HEK293 (cell line): Measurements from ENCODE around the gene ZNF783.

ENCODE experiments used
- CTCF ChIA-PET: fragments of 350-600 bp; formaldehyde crosslinking; extraction: SDS; loops from one replicate; lab custom pipeline; 2021; ENCODE audit warnings: antibody characterized with exemption; lab: Yijun Ruan, JAX
- POLR2A ChIA-PET: fragments of 300-600 bp; formaldehyde crosslinking; extraction: SDS; loops from one replicate; lab custom pipeline; 2020; ENCODE audit warnings: antibody characterized with exemption, inconsistent platforms; lab: Yijun Ruan, JAX
- H3K27ac ChIP-seq: fragments of 200-500 bp; sonication (Bioruptor generic); 2 replicates; pipeline ENCODE4 v1.5.1; 2014; ENCODE audit warnings: low read depth, low read length, control low read depth, inconsistent platforms; ENCODE audit errors: extremely low read depth
- H3K36me3 ChIP-seq, 2 experiments: fragments of 200-500 bp in 1 of 2; sonication (Bioruptor generic) in 1 of 2; 1 replicate in 1 of 2; 2 replicates in 1 of 2; pipeline ENCODE4 v1.5.1; 2014 to 2017; ENCODE audit warnings: inconsistent platforms in 2 of 2, low read length in 2 of 2; ENCODE audit not compliant: control insufficient read depth in 2 of 2, insufficient read depth in 1 of 2
- H3K4me1 ChIP-seq: fragments of 200-500 bp; sonication (Bioruptor generic); 2 replicates; pipeline ENCODE4 v1.5.1; 2014; ENCODE audit warnings: mild to moderate bottlenecking, low read length, inconsistent platforms; ENCODE audit not compliant: control insufficient read depth, insufficient read depth
- H3K4me3 ChIP-seq: 2 replicates; pipeline ENCODE4 v1.5.1; 2011; ENCODE audit warnings: low read depth, mild to moderate bottlenecking, control low read depth, low read length, moderate library complexity
- H3K9me3 ChIP-seq: fragments of 200-500 bp; sonication (Bioruptor generic); 2 replicates; pipeline ENCODE4 v1.5.1; 2014; ENCODE audit warnings: low read depth, low read length, inconsistent platforms; ENCODE audit not compliant: control insufficient read depth, insufficient read depth
- ATF2 ChIP-seq: fragments of 450-650 bp; formaldehyde crosslinking; IDR thresholded peaks from 2 replicates; pipeline ENCODE4 v1.5.1; 2016; ENCODE audit warnings: missing biosample characterization, missing genetic modification characterization, low read depth
- BCL11B ChIP-seq: fragments of 450-650 bp; formaldehyde crosslinking; IDR thresholded peaks from 2 replicates; pipeline ENCODE4 v1.5.1; 2016; ENCODE audit warnings: low read depth, missing biosample characterization, missing genetic modification characterization
- GLIS2 ChIP-seq: fragments of 450-650 bp; formaldehyde crosslinking; IDR thresholded peaks from 2 replicates; pipeline ENCODE4 v1.5.1; 2016; ENCODE audit warnings: missing biosample characterization, missing genetic modification characterization
- INSM2 ChIP-seq: fragments of 450-650 bp; formaldehyde crosslinking; IDR thresholded peaks from 2 replicates; pipeline ENCODE4 v1.5.1; 2016; ENCODE audit warnings: missing biosample characterization, missing genetic modification characterization
- REST ChIP-seq: fragments of 450-650 bp; formaldehyde crosslinking; IDR thresholded peaks from 2 replicates; pipeline ENCODE4 v1.5.1; 2016; ENCODE audit warnings: missing biosample characterization, missing genetic modification characterization
- ZNF112 ChIP-seq: fragments of 450-650 bp; formaldehyde crosslinking; IDR thresholded peaks from 2 replicates; pipeline ENCODE4 v1.5.0; 2017; ENCODE audit warnings: missing biosample characterization, missing genetic modification characterization
- ZNF121 ChIP-seq: fragments of 450-650 bp; formaldehyde crosslinking; IDR thresholded peaks from 2 replicates; pipeline ENCODE4 v1.5.1; 2016; ENCODE audit warnings: missing biosample characterization, missing genetic modification characterization
- ZNF133 ChIP-seq: fragments of 450-650 bp; formaldehyde crosslinking; IDR thresholded peaks from 2 replicates; pipeline ENCODE4 v1.5.1; 2016; ENCODE audit warnings: missing biosample characterization, missing genetic modification characterization
- ZNF16 ChIP-seq: fragments of 450-650 bp; formaldehyde crosslinking; IDR thresholded peaks from 2 replicates; pipeline ENCODE4 v1.5.1; 2016; ENCODE audit warnings: low read depth, missing biosample characterization, missing genetic modification characterization
- ZNF221 ChIP-seq: fragments of 450-650 bp; formaldehyde crosslinking; IDR thresholded peaks from 2 replicates; pipeline ENCODE4 v1.5.1; 2017; ENCODE audit warnings: missing biosample characterization, missing genetic modification characterization, borderline replicate concordance
- ZNF324 ChIP-seq: fragments of 450-650 bp; formaldehyde crosslinking; IDR thresholded peaks from 2 replicates; pipeline ENCODE4 v1.5.1; 2016; ENCODE audit warnings: missing biosample characterization, missing genetic modification characterization
- ZNF398 ChIP-seq: fragments of 450-650 bp; formaldehyde crosslinking; IDR thresholded peaks from 2 replicates; pipeline ENCODE4 v1.5.1; 2017; ENCODE audit warnings: missing biosample characterization, missing genetic modification characterization
- ZNF510 ChIP-seq: fragments of 450-650 bp; formaldehyde crosslinking; IDR thresholded peaks from 2 replicates; pipeline ENCODE4 v1.5.1; 2018; ENCODE audit warnings: mild to moderate bottlenecking, missing genetic modification characterization, missing biosample characterization; ENCODE audit not compliant: insufficient replicate concordance
- ZNF530 ChIP-seq: fragments of 450-650 bp; formaldehyde crosslinking; IDR thresholded peaks from 2 replicates; pipeline ENCODE4 v1.5.1; 2016; ENCODE audit warnings: low read depth, missing biosample characterization, missing genetic modification characterization
- ZNF660 ChIP-seq: fragments of 450-650 bp; IDR thresholded peaks from 2 replicates; pipeline ENCODE4 v1.5.1; 2018; ENCODE audit warnings: missing biosample characterization, mild to moderate bottlenecking, missing genetic modification characterization
- ZNF670 ChIP-seq: fragments of 450-650 bp; formaldehyde crosslinking; IDR thresholded peaks from 2 replicates; pipeline ENCODE4 v1.5.1; 2016; ENCODE audit warnings: missing biosample characterization, missing genetic modification characterization, low read depth
- ZNF76 ChIP-seq: fragments of 450-650 bp; formaldehyde crosslinking; IDR thresholded peaks from 2 replicates; pipeline ENCODE4; 2016; ENCODE audit warnings: low read depth, missing biosample characterization, missing genetic modification characterization, borderline replicate concordance
- ZNF776 ChIP-seq: fragments of 450-650 bp; formaldehyde crosslinking; IDR thresholded peaks from 2 replicates; pipeline ENCODE4 v1.5.0; 2017; ENCODE audit warnings: missing biosample characterization, missing genetic modification characterization, borderline replicate concordance
- ZNF777 ChIP-seq: fragments of 450-650 bp; formaldehyde crosslinking; IDR thresholded peaks from 2 replicates; pipeline ENCODE4 v1.5.1; 2017; ENCODE audit warnings: missing biosample characterization, missing genetic modification characterization, borderline replicate concordance
- ZNF792 ChIP-seq: fragments of 450-650 bp; formaldehyde crosslinking; IDR thresholded peaks from 2 replicates; pipeline ENCODE4 v1.5.1; 2016; ENCODE audit warnings: missing biosample characterization, missing genetic modification characterization
- ZSCAN16 ChIP-seq: fragments of 450-650 bp; formaldehyde crosslinking; IDR thresholded peaks from 2 replicates; pipeline ENCODE4 v1.5.1; 2016; ENCODE audit warnings: missing biosample characterization, missing genetic modification characterization
- ZSCAN4 ChIP-seq: fragments of 450-650 bp; formaldehyde crosslinking; IDR thresholded peaks from 2 replicates; pipeline ENCODE4 v1.5.1; 2017; ENCODE audit warnings: missing biosample characterization, missing genetic modification characterization

Gene ZNF783

GRCh38 chr7:149245744-149246143, 16.3 kb upstream of the ZNF783 start:
- no peak overlapping the region for H3K4me3 ChIP-seq
- no peak overlapping the region for H3K27ac ChIP-seq
- no peak for TF ChIP-seq ZNF76 (tag by site-specific recombination)
- no peak for TF ChIP-seq ZNF16 (tag by site-specific recombination)
- TF ChIP-seq ATF2 = no peak
- no peak for TF ChIP-seq ZNF398 (tag by site-specific recombination)
- TF ChIP-seq ZNF133 (tag by site-specific recombination) = no peak
- no peak for TF ChIP-seq ZNF777 (tag by site-specific recombination)
- TF ChIP-seq ZNF221 (tag by site-specific recombination) = no peak
- TF ChIP-seq ZNF792 (tag by site-specific recombination) = no peak
- TF ChIP-seq ZNF510 (tag by site-specific recombination) = no peak
- TF ChIP-seq, all 188 proteins: peak for 0
- Histone ChIP-seq H3K36me3 (peaks cover 0 to 26% of the 10 kb centered on the region in 2 experiments; a peak in 2 of 3 replicates), H3K4me1 (no peaks in the 10 kb centered on the region), H3K9me3 (no peaks in the 10 kb centered on the region)
- ChIA-PET POLR2A (no interaction called here), CTCF (interaction anchor here (1.0 kb wide), 1 partner anchor 73 kb away, joined by 3 read pairs; no protein-coding TSS in a partner anchor)

GRCh38 chr7:149248777-149249176, 13.2 kb upstream of the ZNF783 start:
- Histone ChIP-seq H3K36me3 (peaks cover 3 to 42% of the 10 kb centered on the region in 2 experiments; a peak in 2 of 3 replicates), H3K4me1 (no peaks in the 10 kb centered on the region), H3K4me3 (no peak overlapping the region), H3K27ac (no peak overlapping the region), H3K9me3 (no peaks in the 10 kb centered on the region)
- ChIA-PET POLR2A (no interaction called here), CTCF (no interaction called here)
- TF ChIP-seq ZNF398 (tag by site-specific recombination) (no peak), REST (tag by site-specific recombination) (no peak), INSM2 (tag by site-specific recombination) (no peak), ZNF324 (tag by site-specific recombination) (no peak), ZNF530 (tag by site-specific recombination) (no peak), ZNF660 (tag by site-specific recombination) (no peak), GLIS2 (no peak), ZSCAN4 (tag by site-specific recombination) (no peak), ZNF776 (tag by site-specific recombination) (no peak), ZNF510 (tag by site-specific recombination) (no peak), ZNF112 (tag by site-specific recombination) (no peak), ZSCAN16 (tag by site-specific recombination) (no peak), ZNF670 (no peak), BCL11B (tag by site-specific recombination) (no peak), ZNF121 (tag by site-specific recombination) (no peak)
